ENCODE measurements around the gene PFDN2.
"Not testable (repeated sequence)": the region's sequence is repeated elsewhere in the genome, so short reads cannot be mapped to it uniquely, and the experiment has no call there.

The PFDN2 gene

DNA sequence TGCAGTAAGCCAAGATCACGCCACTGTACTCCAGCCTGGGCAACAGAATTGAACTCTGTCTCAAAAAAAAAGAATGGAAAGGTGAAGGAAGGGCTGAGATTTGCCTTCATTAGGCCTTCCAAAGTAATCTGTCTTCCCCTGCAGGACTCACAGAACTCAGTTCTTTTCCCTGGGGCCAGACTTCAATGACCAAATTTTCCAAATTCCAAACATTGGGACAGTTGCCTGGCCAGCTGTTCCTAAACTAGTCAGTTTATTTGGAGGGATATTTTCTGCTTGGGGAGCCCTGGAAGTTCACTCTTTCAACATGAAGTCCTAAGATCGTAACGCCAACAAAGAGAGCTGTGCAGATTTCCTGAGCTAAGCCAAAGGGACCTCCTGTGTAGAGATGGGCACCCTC lies 20.0 kb upstream of the PFDN2 start:
- DNase-seq, result no peak

GRCh38 chr1:161133220-161133740 lies 15.4 kb upstream of the PFDN2 start:
- DNase-seq, result no peak

GRCh38 chr1:161132410-161133219 lies 14.8 kb upstream of the PFDN2 start, which contains the start of gene DEDD:
TSS of gene DEDD (minus strand) at chr1:161132667. CDS start at chr1:161124462, 8,205 bp downstream.
- peak; percentile 97 for DNase-seq

GRCh38 chr1:161131523-161132409 lies 13.9 kb upstream of the PFDN2 start:
- DNase-seq, result no peak

DNA sequence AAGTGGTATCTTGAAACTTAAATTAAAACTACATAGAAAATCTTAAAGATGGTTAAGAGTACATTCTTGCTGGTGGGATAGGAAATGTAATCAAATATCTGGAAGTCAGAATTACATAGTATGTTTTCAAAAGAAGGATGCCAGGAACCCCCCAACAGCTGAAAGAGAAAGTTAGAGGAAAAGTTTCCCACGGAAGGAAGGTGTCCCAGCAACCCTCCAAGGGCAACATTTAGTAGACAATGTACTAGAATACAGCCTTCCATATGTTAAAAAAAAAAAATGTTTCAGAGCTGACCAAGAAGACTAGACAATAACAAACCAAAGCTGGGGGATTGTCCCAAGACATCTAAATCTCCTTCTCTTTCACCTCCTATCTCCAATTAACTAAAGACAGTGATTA lies 12.4 kb upstream of the PFDN2 start:
- DNase-seq, result no peak

- DNase-seq, result no peak
These were observed 11.0 kb upstream of the PFDN2 start for GRCh38 chr1:161128591-161129420.

DNA sequence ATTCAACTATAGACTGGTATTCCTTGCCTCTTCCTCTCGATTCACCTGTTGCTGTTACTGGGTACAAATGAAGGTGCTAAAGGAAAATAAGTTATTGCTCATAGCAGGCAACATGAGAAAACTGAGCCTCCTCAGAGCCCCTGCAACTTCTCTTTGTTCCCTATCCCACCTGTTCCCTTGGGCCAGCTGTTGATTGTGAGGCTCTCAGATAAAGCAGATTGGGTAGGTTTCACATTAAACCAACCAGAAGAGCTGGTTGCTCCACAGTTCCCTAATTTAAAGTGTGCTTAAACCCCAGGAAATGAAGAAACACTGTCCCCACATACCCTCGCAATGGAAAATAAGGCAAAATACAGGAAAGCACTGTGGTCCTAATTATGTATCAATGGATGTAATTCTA lies 9.8 kb upstream of the PFDN2 start:
- no peak for DNase-seq

DNA sequence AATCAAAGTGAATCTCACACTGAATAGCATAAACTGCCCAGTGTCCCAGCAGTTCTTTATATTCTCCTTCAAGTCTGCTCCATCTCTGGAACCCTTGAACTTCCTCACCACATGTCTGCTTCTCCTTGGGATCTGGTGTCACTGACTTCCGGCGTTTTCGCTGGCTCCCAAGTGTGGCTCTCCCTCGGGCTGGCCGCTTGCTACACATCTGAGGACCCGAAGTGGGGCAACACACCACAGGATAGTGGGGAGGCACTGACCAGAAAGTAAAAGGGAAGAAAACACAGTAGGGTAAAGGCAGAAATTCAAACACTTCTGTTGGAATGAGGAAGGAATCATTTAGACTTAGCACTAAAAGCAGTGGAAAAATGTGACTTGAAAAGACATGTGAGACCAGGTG lies 5.1 kb upstream of the PFDN2 start:
- DNase-seq, result no peak

DNA sequence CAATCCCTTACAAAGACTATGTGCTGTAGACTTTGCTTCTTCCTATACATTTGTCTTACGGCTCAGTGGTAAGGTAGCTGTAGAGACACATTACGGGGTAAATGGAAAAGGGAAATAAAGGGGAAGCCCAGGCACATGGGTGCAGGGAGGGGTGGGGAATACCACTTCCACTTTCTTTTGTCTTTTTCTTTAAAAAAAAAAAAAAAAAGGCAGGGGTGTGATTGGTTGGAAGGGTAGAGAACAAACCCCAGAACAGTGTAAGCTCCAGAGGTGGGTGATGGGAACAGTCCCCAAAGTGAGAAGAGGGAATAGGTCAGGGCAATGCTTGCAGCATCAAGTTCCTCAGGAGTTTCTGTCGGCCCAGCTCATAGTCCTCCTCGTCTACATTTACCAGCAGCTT lies 4.0 kb upstream of the PFDN2 start:
- DNase-seq, result no peak

GRCh38 chr1:161121042-161121650 lies 3.3 kb upstream of the PFDN2 start:
- no peak for DNase-seq

GRCh38 chr1:161119092-161119903 lies 1.5 kb upstream of the PFDN2 start:
- DNase-seq, result no peak

DNA sequence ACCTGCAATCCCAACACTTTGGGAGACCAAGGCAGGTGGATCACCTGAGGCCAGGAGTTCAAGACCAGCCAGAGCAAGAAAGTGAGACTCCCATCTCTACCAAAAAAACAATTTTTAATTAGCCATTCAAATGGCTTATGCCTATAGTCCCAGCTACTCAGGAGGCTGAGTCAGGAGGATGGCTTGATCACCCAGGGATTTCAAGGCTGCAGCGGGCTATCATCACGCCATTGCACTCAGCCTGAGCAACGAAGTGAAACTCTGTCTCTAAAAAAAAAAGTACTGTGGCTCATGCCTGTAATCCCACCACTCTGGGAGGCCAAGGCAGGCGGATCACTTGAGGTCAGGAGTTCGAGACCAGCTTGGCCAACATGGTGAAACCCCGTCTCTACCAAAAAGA lies 1.9 kb downstream of the PFDN2 start:
- not testable (repeated sequence) for DNase-seq

GRCh38 chr1:161115132-161115711 lies 2.6 kb downstream of the PFDN2 start:
- no peak for DNase-seq

- no peak for DNase-seq
These were observed 3.3 kb downstream of the PFDN2 start for GRCh38 chr1:161114556-161114955.

- DNase-seq, result no peak
These were observed 3.9 kb downstream of the PFDN2 start for GRCh38 chr1:161113915-161114314.

GRCh38 chr1:161111527-161111926 lies 6.3 kb downstream of the PFDN2 start:
- DNase-seq, result no peak

DNA sequence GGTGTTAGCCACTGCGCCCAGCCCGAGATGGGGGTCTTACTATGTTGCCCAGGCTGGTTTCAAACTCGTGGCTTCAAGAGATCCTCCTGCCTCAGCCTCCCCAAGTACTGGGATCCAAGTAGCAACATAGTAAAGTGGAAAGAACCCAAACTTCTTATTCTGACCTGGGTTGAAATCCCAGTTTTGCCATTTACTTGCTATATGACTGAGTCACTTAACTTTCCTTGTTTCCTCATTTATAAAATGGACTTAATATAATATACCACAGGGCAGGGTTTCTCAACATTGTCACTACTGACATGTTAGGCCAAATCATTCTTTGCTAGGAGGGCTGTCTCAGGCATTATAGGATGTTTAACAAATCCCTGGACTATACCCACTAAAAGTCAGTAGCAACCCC lies 6.7 kb downstream of the PFDN2 start:
- no peak for DNase-seq

DNA sequence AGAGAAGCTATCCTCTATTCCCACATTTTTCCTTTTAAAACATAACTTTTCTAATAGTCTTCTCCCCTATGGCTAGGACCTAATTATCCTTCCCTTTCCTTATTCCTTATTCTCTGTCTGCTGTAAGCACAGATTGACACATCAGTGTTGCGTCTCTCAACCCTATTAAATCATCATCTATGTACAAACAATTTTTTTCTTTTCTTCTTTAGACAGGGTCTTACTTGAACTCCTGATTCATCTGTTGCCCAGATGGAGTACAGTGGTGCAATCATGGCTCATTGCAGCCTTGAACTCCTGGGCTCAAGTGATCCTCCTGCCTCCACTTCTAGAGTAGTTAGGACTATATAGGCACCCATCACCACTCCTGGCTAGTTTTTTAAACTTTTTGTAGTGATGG lies 11.4 kb downstream of the PFDN2 start:
- no peak for DNase-seq

- DNase-seq, result no peak
These were observed 17.3 kb downstream of the PFDN2 start for GRCh38 chr1:161100556-161100955.

DNA sequence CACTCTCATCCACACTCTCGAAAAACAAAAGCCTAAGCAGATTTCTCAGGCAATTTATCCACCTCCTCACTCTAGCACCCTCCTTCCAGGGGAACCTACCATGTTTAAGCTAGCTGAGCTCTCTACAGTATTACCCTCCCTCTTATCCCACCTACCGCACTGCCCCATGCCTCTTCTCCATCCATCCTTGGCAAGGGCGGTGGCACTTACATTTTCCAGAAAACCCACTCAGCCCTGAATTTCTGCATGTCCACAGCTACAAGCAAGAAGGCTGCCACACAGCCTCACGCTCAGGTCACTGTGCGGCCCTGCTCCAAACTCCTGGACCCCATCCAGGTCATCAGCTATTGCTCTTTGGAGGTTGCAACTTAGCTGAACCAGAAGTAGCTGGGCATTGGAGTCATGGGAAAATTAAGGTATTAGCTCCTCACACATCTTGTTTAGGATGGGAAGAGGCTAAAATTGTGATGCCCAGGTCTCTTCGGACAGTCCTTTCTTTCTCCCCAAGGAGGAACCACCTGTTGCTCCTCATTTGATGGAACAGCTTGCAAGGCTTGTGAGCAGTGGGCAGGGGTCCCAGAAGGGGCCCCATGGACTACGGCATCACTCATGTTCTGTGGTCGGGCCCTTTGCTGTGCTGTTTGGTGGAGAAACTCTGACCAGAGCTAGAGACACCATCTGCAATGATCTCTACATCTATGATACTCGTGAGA lies 18.6 kb downstream of the PFDN2 start:
- no peak for DNase-seq
